Cardiac muscle cell (in vitro differentiated cells and primary cell): ENCODE results near the gene SLC5A10. TPM values are rescaled to one million over a fixed set of nuclear protein-coding genes. Genes with fewer than 3 reads are reported as not detected.
"Not testable (repeated sequence)": the region's sequence is repeated elsewhere in the genome, so short reads cannot be mapped to it uniquely, and the experiment has no call there.

Experiments
- DNase-seq, 2 donors: peaks; one replicate each; pipeline versions ENCODE4 v3.0.0 to v3.0.0-alpha.2; 2010 to 2017; ENCODE audit warnings: low read depth in 1 of 2, low spot score in 1 of 2
- H3K27ac ChIP-seq: fragments of 200-600 bp; sonication (generic); 2 replicates; pipeline ENCODE4 v1.5.1; 2016
- H3K27me3 ChIP-seq: fragments of 200-600 bp; sonication (generic); 2 replicates; pipeline ENCODE4 v1.6.0; 2016; ENCODE audit warnings: control low read depth
- H3K36me3 ChIP-seq: fragments of 200-600 bp; sonication (generic); 2 replicates; pipeline ENCODE4 v1.5.1; 2016; ENCODE audit warnings: control low read depth
- H3K4me1 ChIP-seq: fragments of 200-600 bp; sonication (generic); 2 replicates; pipeline ENCODE4 v1.8.1; 2017; ENCODE audit warnings: low read depth, mild to moderate bottlenecking, mixed run types
- H3K4me3 ChIP-seq: fragments of 200-600 bp; sonication (generic); 2 replicates; pipeline ENCODE4 v1.5.1; 2016; ENCODE audit warnings: mild to moderate bottlenecking
- H3K9me3 ChIP-seq: fragments of 200-600 bp; sonication (generic); 2 replicates; pipeline ENCODE4 v1.5.1; 2017; ENCODE audit warnings: low read depth, mild to moderate bottlenecking, control low read depth
- polyA plus RNA-seq: library from polyadenylated mRNA; unstranded; fragments of >200 nt; fragmentation: Nextera tagmentation; extraction: Ambion mirVana; gene quantifications from 2 replicates; pipeline ENCODE4 v1.2.1, GENCODE V29; 2016
- total RNA-seq: library from RNA; depleted of rRNA; stranded (reverse); fragments of >200 nt; gene quantifications from 2 replicates; pipeline ENCODE4 v1.2.3, GENCODE V29; 2016

Gene SLC5A10
- total and polyA plus RNA-seq, 2 experiments from 2014 or later = 0.06 TPM; not detected in 1

DNA sequence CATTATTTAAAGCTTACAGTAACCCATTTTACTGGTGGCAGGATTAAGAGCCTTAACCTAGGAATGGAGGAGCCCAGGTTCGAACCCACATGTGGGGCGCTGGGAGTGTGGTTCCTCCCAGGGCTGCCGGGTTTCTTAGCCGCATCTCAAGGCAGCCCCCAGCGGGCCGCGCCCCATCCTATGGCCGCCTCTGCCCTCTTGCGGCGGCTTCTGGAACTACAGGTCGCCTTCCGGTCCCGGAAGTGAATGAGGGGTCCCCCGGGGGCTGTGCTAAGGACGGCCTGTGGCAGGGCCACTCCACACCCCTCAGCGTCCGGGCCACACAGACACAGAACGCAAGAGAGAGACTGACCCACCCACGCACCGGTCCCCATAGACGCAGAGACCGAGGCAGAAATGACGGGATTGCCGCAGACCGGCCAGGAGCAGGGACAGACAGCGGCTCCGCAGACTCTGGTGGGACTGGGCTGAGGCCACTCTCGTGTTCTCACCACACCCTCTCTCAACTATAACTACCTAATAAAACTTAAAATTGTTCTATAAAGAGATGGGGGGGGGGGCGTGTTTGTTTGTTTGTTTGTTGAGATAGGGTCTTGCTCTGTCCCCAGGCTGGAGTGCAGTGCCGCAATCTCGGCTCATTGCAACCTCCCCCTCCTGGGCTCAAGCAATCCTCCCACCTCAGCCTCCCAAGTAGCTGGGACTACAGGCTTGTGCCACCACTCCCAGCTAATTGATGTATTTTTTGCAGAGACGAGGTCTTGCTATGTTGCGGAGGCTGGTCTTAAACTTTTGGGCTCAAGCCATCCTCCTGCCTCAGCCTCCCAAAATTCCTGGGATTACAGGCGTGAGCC is 118.6 kb downstream of the SLC5A10 start:
- not testable (repeated sequence) for H3K4me3 ChIP-seq, H3K27me3 ChIP-seq, H3K27ac ChIP-seq, H3K4me1 ChIP-seq, DNase-seq, H3K36me3 ChIP-seq, H3K9me3 ChIP-seq

Other genes starting within 250 kb of the SLC5A10 start
- gene FBXW10, start 208.1 kb upstream of the SLC5A10 start, total RNA-seq = 0.04 and 0.12 TPM in 2 replicates
- 0.31 TPM in 1 of 2 replicates, not detected in the other for gene FBXW10, start 208.1 kb upstream of the SLC5A10 start, polyA plus RNA-seq
- 17.8 and 25.3 TPM in 2 replicates for gene TVP23B, start 171.0 kb upstream of the SLC5A10 start, total RNA-seq
- gene TVP23B, start 171.0 kb upstream of the SLC5A10 start, polyA plus RNA-seq = 25.7 and 28.3 TPM in 2 replicates
- 48.9 and 65.2 TPM in 2 replicates for gene PRPSAP2, start 94.0 kb upstream of the SLC5A10 start, total RNA-seq
- gene PRPSAP2, start 94.0 kb upstream of the SLC5A10 start, polyA plus RNA-seq = 66.5 and 68.5 TPM in 2 replicates
- gene FAM83G, start 52.6 kb downstream of the SLC5A10 start, total RNA-seq = 2.7 and 8.0 TPM in 2 replicates
- 0.83 and 3.3 TPM in 2 replicates for gene FAM83G, start 52.6 kb downstream of the SLC5A10 start, polyA plus RNA-seq
- 0.46 and 1.5 TPM in 2 replicates for gene GRAP, start 94.8 kb downstream of the SLC5A10 start, total RNA-seq
- gene GRAP, start 94.8 kb downstream of the SLC5A10 start, polyA plus RNA-seq = 0.80 TPM in 1 of 2 replicates, not detected in the other
- gene GRAPL, start 175.4 kb downstream of the SLC5A10 start, total RNA-seq = 0.57 TPM in 1 of 2 replicates, not detected in the other
- gene GRAPL, start 175.4 kb downstream of the SLC5A10 start, polyA plus RNA-seq = not detected in 2 replicates